GM12874 (cell line): Measurements from ENCODE around the gene ANTXR1.

Source experiments
- CTCF ChIP-seq: IDR thresholded peaks from 2 replicates; pipeline ENCODE4 v1.5.1; 2011; ENCODE audit warnings: low read depth, mild to moderate bottlenecking, control low read depth, low read length, moderate library complexity; ENCODE audit not compliant: insufficient read depth

Gene ANTXR1

GRCh38 chr2:68974946-68975665 lies 37.9 kb upstream of the ANTXR1 start:
- no peak for TF ChIP-seq CTCF

- no peak for TF ChIP-seq CTCF
These were observed 37.1 kb upstream of the ANTXR1 start for GRCh38 chr2:68975844-68976243.

- no peak for TF ChIP-seq CTCF
These were observed 35.5 kb upstream of the ANTXR1 start for GRCh38 chr2:68977453-68977852.

- no peak for TF ChIP-seq CTCF
These were observed 34.9 kb upstream of the ANTXR1 start for GRCh38 chr2:68978098-68978497.

- TF ChIP-seq CTCF: no peak
These were observed 32.0 kb upstream of the ANTXR1 start for GRCh38 chr2:68980956-68981355.

GRCh38 chr2:68987021-68987503 lies 25.9 kb upstream of the ANTXR1 start:
- TF ChIP-seq CTCF: no peak

- no peak for TF ChIP-seq CTCF
These were observed 23.9 kb upstream of the ANTXR1 start for GRCh38 chr2:68989035-68989434.
